GM12864 (cell line): ENCODE data around the gene APOB.

ENCODE experiments used
- DNase-seq: peaks from one replicate; pipeline ENCODE4 v3.0.0-alpha.2; 2011; ENCODE audit warnings: low read depth
- H3K4me3 ChIP-seq: 2 replicates; pipeline ENCODE4 v1.5.1; 2011; ENCODE audit warnings: mild to moderate bottlenecking, low read depth, low read length, control low read depth
- CTCF ChIP-seq: IDR thresholded peaks from 2 replicates; pipeline ENCODE4 v1.5.1; 2011; ENCODE audit warnings: low read depth, mild to moderate bottlenecking, moderate library complexity, low read length, control low read depth, inconsistent platforms; ENCODE audit errors: missing control alignments

APOB gene

DNA sequence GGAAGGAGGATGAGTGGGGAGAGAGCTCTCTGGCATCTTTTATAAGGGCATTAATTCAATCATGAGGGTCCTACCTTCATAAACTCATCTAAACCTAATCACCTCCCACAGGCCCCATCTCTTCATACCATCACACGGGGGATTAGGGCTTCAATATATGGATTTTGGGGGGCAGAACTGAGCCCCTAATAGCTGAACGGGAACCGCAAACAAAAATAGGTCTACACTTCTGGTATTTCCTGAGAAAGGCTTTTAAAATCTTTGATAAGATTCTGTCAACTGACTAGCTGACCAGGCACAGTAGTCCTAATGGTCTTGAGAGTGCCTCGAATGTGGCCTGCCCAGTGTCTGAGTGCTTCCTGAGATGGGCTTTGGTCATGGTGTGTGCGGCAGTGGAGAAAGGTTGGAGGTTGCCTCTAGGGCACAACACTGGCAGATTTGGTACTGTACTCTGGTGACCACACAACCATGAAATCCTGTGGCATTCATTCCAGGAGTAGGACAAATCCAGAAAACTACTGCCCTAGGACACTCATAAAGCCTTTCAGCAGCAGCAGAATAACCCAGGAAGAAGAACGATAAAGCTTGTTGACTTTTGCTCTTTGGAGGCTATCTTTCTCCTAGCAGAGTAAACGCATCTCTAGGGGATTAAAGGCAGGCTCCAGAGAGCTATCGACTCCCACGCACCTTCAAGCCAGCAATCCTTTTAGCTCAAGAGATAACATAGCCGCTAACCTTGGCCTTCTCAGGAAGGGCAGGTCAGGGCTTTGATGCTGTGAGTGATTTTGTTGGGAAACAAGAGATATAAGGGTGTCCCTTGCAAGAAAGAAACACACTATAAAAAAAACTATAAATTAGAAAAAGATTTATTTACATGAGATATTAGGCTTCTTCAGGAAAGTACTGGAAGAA lies 12.3 kb upstream of the APOB start:
- TF ChIP-seq CTCF, result no peak
- no peak for DNase-seq
- H3K4me3 ChIP-seq, result no peak overlapping the region

DNA sequence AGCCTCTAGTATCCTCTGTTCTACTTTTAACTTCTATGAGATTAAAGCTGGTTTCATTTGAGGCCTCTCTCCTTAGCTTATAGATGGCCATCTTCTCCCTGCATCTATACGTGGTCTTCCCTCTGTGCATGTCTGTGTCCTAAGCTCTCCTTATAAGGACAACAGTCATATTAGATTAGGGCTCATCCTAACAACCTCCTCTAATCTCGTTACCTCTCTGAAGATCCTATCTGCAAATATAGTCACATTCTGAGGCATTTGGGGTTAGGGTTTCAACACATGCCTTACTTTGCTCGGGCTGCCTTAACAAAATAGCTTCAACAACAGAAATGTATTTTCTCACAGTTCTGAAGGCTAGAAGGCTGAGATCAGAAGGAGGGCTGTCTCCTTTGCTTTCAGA lies 11.6 kb upstream of the APOB start:
- no peak for DNase-seq
- no peak for TF ChIP-seq CTCF
- H3K4me3 ChIP-seq, result no peak overlapping the region

DNA sequence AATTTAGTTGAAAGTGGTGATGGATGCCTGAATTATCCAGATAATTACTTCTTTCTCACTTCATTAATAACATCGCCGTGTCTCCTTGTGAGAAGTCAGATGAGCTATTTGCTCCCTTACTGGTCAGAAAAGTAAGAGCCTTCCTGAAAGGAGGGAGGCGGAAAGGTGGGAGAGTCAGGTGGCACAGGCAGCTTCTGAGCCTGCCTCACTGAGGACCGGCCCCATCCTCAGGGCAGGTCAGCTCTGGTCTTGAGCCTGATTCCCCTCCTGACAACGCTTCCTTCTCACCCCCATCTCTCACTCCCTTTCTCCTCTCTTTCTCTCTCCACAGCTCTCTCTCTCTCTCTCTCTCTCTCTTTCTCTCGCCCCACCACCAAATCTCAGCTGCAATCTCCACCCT lies 10.1 kb upstream of the APOB start:
- TF ChIP-seq CTCF, result no peak
- DNase-seq, result no peak

DNA sequence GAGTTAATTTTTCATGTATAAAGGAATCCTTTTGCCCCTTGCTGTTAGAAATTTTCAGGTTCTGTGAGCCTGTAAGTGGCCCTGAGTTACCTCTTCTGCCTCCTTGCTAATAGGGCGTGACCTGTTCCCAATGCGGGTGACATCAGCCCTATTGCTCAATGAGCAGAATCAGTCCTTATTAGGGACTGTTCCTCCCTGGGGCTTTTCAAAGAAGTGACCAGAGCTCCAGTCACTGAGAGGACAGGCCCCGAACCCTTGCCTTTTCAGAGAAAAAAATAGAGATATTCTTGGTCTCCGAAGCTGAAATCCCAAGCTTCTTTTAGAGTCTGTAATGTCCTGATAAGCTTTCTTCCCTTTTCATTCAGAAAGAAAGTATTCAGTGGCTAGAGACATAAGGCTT lies 8.2 kb upstream of the APOB start:
- TF ChIP-seq CTCF, result no peak
- no peak overlapping the region for H3K4me3 ChIP-seq
- no peak for DNase-seq

More for the DNA sequence above, 10.1 kb upstream of the APOB start:
- no peak overlapping the region for H3K4me3 ChIP-seq

GRCh38 chr2:21050164-21050563 lies 6.3 kb upstream of the APOB start:
- DNase-seq, result no peak
- no peak overlapping the region for H3K4me3 ChIP-seq
- no peak for TF ChIP-seq CTCF

- H3K4me3 ChIP-seq, result no peak overlapping the region
- DNase-seq, result no peak
- no peak for TF ChIP-seq CTCF
Observed at GRCh38 chr2:21047141-21048009, 3.5 kb upstream of the APOB start.
